GM21360 (cell line): Measurements from ENCODE around the gene CRAMP1.

Source experiments
- ATAC-seq: cut with Tn5 transposase; IDR thresholded peaks from one replicate; pipeline ENCODE4 v1.9.1; 2021; ENCODE audit warnings: mild to moderate bottlenecking, moderate library complexity; ENCODE audit not compliant: unreplicated experiment

Gene CRAMP1, protein sequence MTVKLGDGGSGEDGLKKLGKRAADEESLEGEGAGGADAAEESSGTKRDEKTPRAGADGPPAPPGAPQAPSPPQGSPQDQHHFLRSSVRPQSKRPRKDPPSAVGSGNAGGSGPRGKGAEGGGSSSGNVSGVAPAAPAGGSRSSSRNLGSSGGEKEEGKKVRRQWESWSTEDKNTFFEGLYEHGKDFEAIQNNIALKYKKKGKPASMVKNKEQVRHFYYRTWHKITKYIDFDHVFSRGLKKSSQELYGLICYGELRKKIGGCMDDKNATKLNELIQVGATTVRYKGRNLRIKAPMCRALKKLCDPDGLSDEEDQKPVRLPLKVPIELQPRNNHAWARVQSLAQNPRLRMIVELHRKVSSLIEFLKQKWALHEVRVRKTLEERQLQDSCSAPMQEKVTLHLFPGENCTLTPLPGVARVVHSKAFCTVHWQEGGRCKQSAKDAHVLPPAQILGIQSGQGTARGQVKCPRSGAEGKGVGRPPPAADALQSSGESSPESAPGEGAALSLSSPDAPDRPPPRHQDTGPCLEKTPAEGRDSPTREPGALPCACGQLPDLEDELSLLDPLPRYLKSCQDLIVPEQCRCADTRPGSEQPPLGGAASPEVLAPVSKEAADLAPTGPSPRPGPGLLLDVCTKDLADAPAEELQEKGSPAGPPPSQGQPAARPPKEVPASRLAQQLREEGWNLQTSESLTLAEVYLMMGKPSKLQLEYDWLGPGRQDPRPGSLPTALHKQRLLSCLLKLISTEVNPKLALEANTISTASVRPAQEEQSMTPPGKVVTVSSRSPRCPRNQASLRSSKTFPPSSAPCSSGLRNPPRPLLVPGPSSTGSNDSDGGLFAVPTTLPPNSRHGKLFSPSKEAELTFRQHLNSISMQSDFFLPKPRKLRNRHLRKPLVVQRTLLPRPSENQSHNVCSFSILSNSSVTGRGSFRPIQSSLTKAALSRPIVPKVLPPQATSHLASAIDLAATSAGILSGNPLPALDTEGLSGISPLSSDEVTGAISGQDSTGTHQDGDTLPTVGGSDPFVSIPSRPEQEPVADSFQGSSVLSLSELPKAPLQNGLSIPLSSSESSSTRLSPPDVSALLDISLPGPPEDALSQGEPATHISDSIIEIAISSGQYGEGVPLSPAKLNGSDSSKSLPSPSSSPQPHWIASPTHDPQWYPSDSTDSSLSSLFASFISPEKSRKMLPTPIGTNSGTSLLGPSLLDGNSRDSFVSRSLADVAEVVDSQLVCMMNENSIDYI (N-terminal part only)

DNA sequence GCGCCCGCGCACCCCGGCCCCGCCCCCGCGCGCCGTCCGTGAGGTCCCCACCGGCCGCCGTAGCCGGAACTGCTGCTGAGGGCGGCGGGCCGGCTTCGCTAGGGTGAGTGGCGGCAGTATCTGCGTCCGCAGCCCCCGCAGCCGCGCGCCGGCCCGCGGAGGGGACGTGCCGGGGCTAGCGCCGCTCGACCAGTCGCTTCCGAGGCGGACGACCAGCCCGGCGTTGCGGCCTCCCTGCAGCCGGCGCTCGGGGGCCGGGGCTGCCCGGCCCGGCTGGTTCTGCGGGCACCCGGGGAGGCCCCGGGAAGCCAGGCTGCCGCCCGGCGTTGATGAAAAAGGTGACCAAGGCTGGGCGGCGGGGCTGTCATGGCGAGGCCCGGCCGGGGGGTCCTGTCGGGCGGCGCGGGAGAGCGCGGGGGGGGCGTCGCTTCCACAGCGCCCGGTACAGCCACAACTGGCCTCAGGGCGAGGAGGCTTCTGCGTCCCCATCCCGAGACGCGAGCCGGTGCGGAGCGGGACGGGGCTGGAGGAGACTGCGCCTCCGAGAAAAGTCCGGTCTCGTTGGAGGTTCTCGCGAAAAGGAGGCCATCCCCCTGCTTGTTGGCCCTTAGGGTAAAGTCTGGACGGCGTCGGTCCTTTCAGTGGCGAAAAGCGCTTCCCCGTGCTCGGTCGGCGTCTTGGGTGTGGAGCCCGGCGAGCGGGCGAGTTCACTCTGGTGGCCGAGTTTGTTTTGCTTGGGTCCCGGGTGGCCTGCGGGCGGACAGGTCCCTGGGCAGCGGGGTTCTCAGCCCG lies at the start of gene CRAMP1:
TSS of gene CRAMP1 (plus strand) at position 41 of the 792 bp plus-strand sequence. CDS start 2,280 bp downstream, outside the sequence.
- no peak for ATAC-seq

- no peak for ATAC-seq
Measured at GRCh38 chr16:1563786-1564185, 48.4 kb upstream of the CRAMP1 start.

- ATAC-seq: no peak
Measured at GRCh38 chr16:1564325-1564724, 47.8 kb upstream of the CRAMP1 start.

DNA sequence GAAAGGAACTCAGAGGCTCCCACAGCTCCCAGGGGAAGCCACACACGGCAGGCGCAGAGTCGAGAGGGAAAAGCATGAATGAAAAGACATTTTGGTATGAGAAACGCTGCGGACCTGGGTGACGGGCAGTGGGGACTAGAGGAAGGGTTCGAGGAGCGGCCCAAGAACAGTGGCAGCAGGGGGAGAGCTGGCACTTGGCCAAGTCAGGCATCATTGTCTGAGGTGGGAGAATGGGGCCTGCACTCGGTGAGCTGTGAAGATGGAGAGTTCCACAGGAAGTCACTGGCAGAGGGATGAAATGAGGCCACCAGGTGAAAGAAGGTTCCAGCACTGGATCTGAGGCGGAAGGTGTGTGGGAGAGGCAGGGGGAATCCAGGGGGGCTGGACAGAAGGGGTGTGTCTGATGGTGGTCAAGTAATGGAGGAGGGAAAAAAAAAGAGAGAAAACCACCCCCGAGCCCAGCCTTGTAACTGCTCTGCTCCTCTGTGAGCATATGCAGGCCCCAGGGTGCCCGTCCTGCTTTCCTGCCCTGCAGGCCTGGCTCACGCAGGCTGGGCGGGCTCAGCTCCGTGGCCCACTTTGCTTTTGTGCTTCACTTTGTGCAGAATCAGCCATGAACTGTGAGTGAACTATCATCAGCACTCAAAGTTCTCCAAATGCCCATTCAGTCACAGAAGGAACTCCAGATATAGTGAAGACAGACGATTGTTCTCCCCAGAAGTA lies 46.9 kb upstream of the CRAMP1 start:
- no peak for ATAC-seq

DNA sequence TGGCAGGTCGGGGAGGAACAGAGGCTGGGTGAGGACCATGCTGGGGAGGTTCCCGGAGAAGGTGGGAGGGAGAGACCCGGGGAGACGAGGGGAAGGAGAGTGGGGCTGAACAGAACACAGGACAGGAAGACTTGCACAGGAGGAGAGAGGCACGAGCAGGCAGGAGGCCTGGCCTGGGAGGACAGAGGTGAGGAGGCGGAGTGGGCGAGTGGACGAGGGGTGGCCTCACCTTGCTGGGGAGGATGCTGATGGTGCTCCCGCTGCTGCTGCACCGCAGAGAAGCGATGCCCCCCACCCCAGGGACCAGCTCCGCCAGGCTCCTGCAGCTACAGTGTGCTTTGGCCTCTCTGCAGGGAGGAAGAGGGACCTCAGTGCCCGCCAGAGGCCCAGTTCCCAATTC lies 44.2 kb upstream of the CRAMP1 start:
- ATAC-seq: no peak

DNA sequence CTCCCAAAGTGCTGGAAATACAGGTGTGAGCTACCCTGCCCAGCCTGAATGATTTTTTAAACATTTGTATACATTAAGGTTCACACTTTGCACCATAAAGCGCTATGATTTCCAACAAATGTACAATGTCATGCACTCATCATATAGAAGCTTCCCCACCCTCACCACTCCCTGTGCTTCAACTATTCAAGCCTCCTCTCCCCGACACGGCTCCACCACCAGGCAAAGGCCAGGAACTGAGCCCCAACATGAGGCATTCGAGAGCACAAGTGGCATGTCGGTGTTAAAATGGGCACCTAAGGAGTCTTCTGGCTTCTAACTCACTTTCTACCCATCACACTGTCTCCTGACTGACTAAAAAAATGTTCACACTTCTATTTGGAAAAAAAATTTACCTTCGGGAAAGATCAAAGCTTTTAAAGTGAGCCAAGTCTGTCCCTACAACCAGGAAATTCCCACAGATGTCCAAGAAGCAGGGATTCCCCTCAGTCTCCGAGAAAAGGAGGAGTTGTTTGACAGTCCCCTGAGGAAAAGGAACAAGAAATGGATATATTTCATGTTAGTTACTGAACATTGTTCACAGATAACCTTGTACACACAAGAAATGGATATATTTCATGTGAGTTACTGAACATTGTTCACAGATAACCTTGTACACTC lies 41.0 kb upstream of the CRAMP1 start:
- ATAC-seq: no peak

DNA sequence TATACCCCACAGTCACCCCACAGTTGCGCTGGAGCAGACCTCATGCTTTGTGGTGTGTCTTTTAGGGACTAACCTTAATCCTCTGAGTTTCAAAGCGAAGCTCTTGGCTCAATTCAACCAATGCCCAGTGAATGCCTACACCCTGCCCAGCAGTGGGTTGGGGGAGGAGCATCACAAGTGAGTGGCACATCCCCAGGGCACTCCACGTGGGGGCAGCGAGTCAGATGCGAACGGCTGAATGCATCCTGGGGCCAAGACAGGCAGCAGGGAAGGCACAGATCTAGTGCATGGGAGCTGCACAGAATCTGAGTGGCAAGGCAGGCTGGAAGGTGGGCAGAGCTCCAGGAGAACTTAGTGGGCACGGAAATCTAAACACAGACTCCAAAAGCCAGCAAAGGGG lies 39.5 kb upstream of the CRAMP1 start:
- ATAC-seq: no peak

- no peak for ATAC-seq
Measured at GRCh38 chr16:1573301-1573700, 38.9 kb upstream of the CRAMP1 start.

GRCh38 chr16:1575578-1575977 lies 36.6 kb upstream of the CRAMP1 start:
- ATAC-seq: no peak

DNA sequence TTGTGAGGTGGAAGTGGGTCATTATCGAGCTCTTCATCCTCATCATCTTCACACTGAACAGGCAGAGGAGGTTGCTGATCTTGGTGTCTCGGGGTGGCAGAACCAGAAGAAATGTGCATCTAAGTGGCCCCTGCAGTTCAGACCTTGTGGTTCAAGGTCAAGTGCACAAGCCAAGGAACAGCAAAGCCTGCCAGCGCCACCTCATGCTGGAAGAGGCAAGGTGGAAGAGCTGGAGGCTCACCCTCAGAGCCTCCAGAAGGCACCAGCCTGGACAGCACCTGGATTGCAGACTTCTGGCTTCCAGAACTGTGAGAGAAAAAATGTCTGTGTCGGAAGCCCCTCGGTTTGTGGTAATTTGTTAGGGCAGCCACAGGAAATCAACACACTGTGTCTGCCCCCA lies 32.9 kb upstream of the CRAMP1 start:
- no peak for ATAC-seq

DNA sequence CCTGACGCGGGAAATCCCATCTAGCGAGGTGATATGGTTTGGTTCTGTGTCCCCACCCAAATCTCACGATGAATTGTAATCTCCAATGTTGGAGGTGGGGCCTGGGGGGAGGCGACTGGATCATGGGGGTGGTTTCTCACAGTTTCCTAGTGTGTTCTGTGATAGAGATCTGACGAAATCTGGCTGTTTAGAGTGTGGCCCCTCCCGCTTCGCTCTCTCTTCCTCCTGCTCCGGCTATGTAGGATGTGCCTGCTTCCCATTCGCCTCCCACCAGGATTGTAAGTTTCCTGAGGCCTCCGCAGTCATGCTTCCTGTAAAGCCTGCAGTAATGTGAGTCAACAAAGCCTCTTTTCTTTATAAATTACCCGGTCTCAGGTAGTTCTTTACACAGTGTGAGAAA lies 31.9 kb upstream of the CRAMP1 start:
- ATAC-seq: no peak

DNA sequence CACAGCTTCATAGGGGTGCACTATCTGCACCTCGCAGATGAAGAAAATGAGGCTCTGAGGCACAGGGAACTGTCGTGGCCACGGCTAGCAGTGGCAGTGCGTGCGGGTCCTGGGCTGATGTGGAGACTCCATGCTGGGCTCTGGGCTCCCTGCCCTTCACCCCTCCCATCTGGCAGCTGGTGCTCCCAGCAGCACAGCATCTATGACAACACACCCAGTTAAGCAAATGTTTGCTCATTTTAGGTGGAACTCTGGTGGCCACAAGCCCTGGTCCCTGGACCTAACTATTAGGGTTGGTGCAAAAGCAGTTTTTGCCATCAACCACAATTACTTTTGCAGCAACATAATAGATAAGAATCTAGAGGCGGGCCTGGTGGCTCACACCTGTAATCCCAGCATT lies 31.2 kb upstream of the CRAMP1 start:
- ATAC-seq: no peak

DNA sequence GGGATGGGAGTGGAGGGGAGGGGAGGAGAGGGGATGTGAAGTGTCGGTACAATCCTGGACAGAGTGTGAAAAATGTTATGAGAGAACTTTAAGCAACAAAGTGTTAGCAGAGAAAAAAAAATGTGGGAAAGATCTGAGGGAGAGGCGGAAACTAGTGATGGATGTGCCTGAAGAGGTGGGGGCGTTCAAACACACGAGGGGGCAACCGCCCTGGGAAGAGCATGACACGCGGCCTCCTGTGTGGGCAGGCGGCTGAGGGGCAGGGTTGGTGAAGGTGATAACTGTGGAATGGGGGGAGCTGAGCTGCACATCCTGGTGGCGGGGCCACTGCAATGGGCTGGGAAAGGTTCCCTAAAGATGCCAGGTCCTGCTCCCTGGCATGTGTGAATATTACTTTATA lies 30.4 kb upstream of the CRAMP1 start:
- ATAC-seq: no peak

DNA sequence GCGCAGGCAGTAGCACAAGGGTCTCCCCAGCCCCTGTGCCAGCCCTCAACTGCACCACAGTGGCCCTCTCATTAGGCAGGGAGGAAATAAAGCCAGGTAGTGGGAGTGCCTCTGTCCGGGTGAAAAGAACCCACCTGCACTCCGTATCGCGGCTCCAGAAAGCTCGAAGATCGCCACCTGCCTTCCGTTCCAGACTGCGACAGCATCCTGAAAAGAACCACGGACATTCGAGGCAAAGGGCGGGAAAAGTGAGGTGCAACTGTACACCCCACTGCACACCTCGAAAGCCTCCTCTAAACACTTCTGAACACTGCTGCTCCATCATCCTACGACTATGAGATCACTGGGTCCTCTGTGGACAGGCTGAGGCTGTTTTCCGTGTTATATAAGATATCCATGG lies 29.0 kb upstream of the CRAMP1 start:
- no peak for ATAC-seq

DNA sequence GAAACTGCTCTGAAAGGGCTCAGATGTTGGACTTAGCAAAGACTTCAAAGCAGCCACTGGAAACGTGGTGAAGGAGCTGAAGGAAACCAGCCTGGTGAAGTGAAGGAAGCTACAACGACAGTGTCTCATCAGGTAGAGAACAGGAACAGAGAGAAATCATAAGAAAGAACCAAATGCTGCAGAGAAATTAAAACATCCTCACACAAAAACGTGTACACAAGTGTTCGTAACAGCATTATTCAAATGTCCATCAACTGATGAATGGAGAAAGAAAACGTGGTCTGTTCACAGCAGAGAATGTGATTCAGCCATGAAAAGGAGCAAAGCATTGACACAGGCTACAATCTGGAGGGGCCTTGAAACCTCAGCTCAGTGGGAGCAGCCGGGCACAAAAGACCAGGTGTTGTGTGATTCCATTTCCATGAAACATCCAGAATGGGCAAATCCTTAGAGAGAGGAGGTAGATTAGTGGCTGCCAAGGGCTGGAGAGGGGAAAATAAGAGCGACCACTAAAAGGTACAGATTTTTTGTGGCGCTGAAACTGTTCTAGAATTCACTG lies 27.2 kb upstream of the CRAMP1 start:
- no peak for ATAC-seq

- no peak for ATAC-seq
Measured at GRCh38 chr16:1590366-1590765, 21.8 kb upstream of the CRAMP1 start.

- no peak for ATAC-seq
Measured at GRCh38 chr16:1590930-1591705, 21.0 kb upstream of the CRAMP1 start.

DNA sequence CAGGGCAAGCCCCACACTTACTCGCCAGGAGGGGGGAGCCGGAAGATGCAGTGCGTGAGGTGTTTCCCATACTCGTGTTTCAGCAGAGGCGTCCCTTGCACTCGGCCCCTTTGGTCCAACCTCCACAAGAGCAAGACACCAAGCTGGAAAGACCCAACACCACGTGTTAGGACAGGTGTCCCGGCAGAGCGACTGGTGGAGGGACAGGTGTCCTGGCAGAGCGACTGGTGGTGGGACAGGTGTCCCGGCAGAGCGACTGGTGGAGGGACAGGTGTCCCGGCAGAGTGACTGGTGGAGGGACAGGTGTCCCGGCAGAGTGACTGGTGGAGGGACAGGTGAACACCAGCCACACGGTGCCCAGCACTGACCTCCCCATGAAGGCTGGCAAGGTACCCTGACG lies 19.7 kb upstream of the CRAMP1 start:
- ATAC-seq: no peak
